Prostate gland (tissue), 2 donors: ENCODE data around the gene RALGPS1.

Source experiments
- POLR2A ChIP-seq: fragments of 450-650 bp; IDR thresholded peaks from one replicate; pipeline ENCODE4 v1.6.1; 2016; ENCODE audit warnings: antibody characterized with exemption, mild to moderate bottlenecking
- TF ChIP-seq, protein P1 (sequence below), 4 experiments: fragments of 200-600 bp in 2 of 4; fragments of 450-650 bp in 2 of 4; sonication (generic) in 2 of 4; IDR thresholded peaks; 1 replicate in 3 of 4; 2 replicates in 1 of 4; pipeline ENCODE4 v1.5.1; 2016 to 2019; ENCODE audit warnings: antibody characterized with exemption in 4 of 4, mild to moderate bottlenecking in 2 of 4, moderate library complexity in 2 of 4

DNA sequence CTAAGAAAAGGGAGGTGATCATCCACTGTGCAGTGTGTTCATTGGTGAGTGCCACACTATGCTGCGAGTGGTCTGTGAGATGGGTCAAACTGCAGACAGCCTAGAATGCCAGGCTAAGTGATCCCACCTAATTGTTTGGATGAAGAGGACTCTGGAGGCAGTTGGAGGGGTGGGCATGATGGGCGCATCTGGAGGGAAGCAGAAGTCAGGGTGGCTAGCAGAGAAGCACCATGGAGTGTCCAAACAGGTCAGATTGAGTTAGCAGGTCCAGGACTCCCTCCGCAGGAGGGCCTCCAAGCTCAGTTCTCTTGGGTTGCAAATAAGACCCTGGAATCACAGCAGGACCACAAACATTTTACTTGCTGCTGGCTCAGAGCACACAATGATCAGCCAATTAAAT is 227.7 kb downstream of the RALGPS1 start:
- TF ChIP-seq POLR2A = no peak
- TF ChIP-seq, protein P1, sequence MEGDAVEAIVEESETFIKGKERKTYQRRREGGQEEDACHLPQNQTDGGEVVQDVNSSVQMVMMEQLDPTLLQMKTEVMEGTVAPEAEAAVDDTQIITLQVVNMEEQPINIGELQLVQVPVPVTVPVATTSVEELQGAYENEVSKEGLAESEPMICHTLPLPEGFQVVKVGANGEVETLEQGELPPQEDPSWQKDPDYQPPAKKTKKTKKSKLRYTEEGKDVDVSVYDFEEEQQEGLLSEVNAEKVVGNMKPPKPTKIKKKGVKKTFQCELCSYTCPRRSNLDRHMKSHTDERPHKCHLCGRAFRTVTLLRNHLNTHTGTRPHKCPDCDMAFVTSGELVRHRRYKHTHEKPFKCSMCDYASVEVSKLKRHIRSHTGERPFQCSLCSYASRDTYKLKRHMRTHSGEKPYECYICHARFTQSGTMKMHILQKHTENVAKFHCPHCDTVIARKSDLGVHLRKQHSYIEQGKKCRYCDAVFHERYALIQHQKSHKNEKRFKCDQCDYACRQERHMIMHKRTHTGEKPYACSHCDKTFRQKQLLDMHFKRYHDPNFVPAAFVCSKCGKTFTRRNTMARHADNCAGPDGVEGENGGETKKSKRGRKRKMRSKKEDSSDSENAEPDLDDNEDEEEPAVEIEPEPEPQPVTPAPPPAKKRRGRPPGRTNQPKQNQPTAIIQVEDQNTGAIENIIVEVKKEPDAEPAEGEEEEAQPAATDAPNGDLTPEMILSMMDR (IDR thresholded peaks at IDR 0.05) = no peak
